ENCODE results near the gene ARHGAP24. TPM values are rescaled to one million over a fixed set of nuclear protein-coding genes. Genes with fewer than 3 reads are reported as not detected.

The ARHGAP24 gene
- total and polyA plus RNA-seq, 2 donors (not counting 1 experiment from before 2014, with no cell fraction given) = 15.9 to 40.5 TPM

DNA sequence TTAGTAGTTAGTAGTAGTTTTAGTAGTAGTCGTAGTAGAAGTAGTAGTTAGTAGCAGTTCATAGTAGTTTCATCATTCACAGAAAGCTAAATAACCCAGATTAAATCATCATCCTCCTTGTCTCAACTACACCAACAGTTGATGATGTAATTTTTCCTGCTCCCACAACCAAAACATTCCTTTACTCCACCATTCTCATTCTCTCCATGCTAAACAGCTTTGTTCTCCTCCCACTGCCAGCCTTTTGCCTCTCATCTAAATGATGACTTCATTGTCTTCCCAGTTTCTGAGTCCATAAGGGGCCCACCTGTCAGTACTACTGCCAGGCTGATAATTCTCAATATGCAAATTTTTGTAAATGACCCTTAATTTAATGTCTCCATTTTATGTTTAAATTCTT is 68.9 kb downstream of the ARHGAP24 start:
- Histone ChIP-seq H3K27ac (ENCODE audit: insufficient read depth, low read length) (no peak overlapping the region), H4K20me1 (ENCODE audit: control insufficient read depth, extremely low read depth, insufficient read depth, low read length) (no peaks in the 10 kb centered on the region), H3K9ac (ENCODE audit: insufficient read depth, low read length) (no peak overlapping the region), H3K4me3 (replicated peaks in 1 of 4; ENCODE audit: control extremely low read depth in 1 of 4, insufficient read depth in 1 of 4, low read depth in 3 of 4, low read length in 4 of 4) (no peak overlapping the region), H3K4me2 (ENCODE audit: extremely low read depth, insufficient read depth, low read length) (no peak overlapping the region), H3K9me3 (ENCODE audit: control insufficient read depth, insufficient read depth, low read depth, low read length) (no peaks in the 10 kb centered on the region), H3K4me1 (ENCODE audit: control insufficient read depth, extremely low read depth, insufficient read depth, low read length) (no peaks in the 10 kb centered on the region), H3K79me2 (ENCODE audit: control insufficient read depth, insufficient read depth, low read length) (no peaks in the 10 kb centered on the region), H3K36me3 (ENCODE audit: control insufficient read depth, insufficient read depth, low read length) (no peaks in the 10 kb centered on the region), H2AFZ (ENCODE audit: low read length) (no peak overlapping the region), H3K27me3 (ENCODE audit: control insufficient read depth, insufficient read depth, low read length) (no peaks in the 10 kb centered on the region)
- no peak for TF ChIP-seq EZH2 (IDR thresholded peaks at IDR 0.05; ENCODE audit: low read length, missing control alignments)
- TF ChIP-seq, protein P1, sequence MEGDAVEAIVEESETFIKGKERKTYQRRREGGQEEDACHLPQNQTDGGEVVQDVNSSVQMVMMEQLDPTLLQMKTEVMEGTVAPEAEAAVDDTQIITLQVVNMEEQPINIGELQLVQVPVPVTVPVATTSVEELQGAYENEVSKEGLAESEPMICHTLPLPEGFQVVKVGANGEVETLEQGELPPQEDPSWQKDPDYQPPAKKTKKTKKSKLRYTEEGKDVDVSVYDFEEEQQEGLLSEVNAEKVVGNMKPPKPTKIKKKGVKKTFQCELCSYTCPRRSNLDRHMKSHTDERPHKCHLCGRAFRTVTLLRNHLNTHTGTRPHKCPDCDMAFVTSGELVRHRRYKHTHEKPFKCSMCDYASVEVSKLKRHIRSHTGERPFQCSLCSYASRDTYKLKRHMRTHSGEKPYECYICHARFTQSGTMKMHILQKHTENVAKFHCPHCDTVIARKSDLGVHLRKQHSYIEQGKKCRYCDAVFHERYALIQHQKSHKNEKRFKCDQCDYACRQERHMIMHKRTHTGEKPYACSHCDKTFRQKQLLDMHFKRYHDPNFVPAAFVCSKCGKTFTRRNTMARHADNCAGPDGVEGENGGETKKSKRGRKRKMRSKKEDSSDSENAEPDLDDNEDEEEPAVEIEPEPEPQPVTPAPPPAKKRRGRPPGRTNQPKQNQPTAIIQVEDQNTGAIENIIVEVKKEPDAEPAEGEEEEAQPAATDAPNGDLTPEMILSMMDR (conservative IDR thresholded peaks at IDR 0.05 in 1 of 2, IDR thresholded peaks at IDR 0.05 in 1 of 2; ENCODE audit: low read depth in 1 of 2, low read length in 2 of 2) = no peak
- peak; percentile 45 to 70 for DNase-seq (ENCODE audit: low read depth in 2 of 2)

DNA sequence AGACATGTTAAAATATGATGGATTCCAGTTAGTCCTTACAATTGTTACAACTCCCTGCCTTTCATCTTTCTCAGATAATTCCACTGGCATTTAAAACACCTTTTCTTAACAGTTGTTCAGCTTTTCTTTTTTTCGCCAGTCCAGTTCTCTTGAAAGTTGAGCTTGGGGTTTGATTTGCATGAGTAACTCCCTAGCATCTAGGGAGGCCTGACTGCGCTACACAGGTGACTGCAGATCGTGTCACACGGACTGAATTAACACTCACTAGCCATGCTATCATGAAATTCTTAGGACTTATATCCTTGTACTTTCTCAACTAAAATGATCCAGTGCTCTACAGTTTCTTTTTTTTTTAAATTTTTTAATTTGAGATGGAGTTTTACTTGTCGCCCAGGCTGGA is 69.8 kb downstream of the ARHGAP24 start:
- TF ChIP-seq EZH2 (IDR thresholded peaks at IDR 0.05; ENCODE audit: low read length, missing control alignments) = no peak
- TF ChIP-seq, protein P1 (conservative IDR thresholded peaks at IDR 0.05 in 1 of 2, IDR thresholded peaks at IDR 0.05 in 1 of 2; ENCODE audit: low read depth in 1 of 2, low read length in 2 of 2) = no peak

DNA sequence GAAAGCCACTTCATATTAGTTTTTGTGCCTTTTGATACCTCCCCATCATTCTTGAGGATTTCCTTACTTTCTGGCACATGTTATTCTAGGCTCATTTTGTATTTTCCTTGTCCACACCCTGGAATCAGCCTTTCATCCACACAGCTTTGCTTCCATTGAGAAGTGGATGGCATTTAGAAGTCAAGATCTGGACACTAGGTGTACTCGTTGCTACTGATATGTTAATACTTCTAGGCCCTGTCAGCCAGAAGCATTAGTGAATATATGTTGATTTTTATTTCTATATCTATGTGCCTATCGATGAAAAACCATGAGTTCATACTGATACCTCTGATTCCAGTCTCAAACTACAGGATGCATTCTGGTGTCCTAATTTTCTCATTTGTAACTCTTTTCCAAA is 73.2 kb downstream of the ARHGAP24 start:
- H3K79me2 ChIP-seq (ENCODE audit: control insufficient read depth, insufficient read depth, low read length) = no peaks in the 10 kb centered on the region
- no peak overlapping the region for H3K4me2 ChIP-seq (ENCODE audit: extremely low read depth, insufficient read depth, low read length)
- no peaks in the 10 kb centered on the region for H4K20me1 ChIP-seq (ENCODE audit: control insufficient read depth, extremely low read depth, insufficient read depth, low read length)
- no peak overlapping the region for H3K27ac ChIP-seq (ENCODE audit: insufficient read depth, low read length)
- no peak overlapping the region for H3K4me3 ChIP-seq (replicated peaks in 1 of 4; ENCODE audit: control extremely low read depth in 1 of 4, insufficient read depth in 1 of 4, low read depth in 3 of 4, low read length in 4 of 4)
- TF ChIP-seq EZH2 (IDR thresholded peaks at IDR 0.05; ENCODE audit: low read length, missing control alignments) = no peak
- TF ChIP-seq, protein P1 (conservative IDR thresholded peaks at IDR 0.05 in 1 of 2, IDR thresholded peaks at IDR 0.05 in 1 of 2; ENCODE audit: low read depth in 1 of 2, low read length in 2 of 2) = no peak
- no peak overlapping the region for H2AFZ ChIP-seq (ENCODE audit: low read length)
- no peaks in the 10 kb centered on the region for H3K9me3 ChIP-seq (ENCODE audit: control insufficient read depth, insufficient read depth, low read depth, low read length)
- no peaks in the 10 kb centered on the region for H3K4me1 ChIP-seq (ENCODE audit: control insufficient read depth, extremely low read depth, insufficient read depth, low read length)
- H3K36me3 ChIP-seq (ENCODE audit: control insufficient read depth, insufficient read depth, low read length) = no peaks in the 10 kb centered on the region
- peak in 1 of 2 donors; percentile 21 for DNase-seq (ENCODE audit: low read depth in 2 of 2)
- H3K27me3 ChIP-seq (ENCODE audit: control insufficient read depth, insufficient read depth, low read length) = no peaks in the 10 kb centered on the region
- H3K9ac ChIP-seq (ENCODE audit: insufficient read depth, low read length) = no peak overlapping the region

More for the DNA sequence above, 69.8 kb downstream of the ARHGAP24 start:
- Histone ChIP-seq H3K36me3 (ENCODE audit: control insufficient read depth, insufficient read depth, low read length) (no peaks in the 10 kb centered on the region), H3K79me2 (ENCODE audit: control insufficient read depth, insufficient read depth, low read length) (no peaks in the 10 kb centered on the region), H3K9me3 (ENCODE audit: control insufficient read depth, insufficient read depth, low read depth, low read length) (no peaks in the 10 kb centered on the region), H3K4me1 (ENCODE audit: control insufficient read depth, extremely low read depth, insufficient read depth, low read length) (no peaks in the 10 kb centered on the region), H2AFZ (ENCODE audit: low read length) (no peak overlapping the region), H3K4me3 (replicated peaks in 1 of 4; ENCODE audit: control extremely low read depth in 1 of 4, insufficient read depth in 1 of 4, low read depth in 3 of 4, low read length in 4 of 4) (no peak overlapping the region), H3K4me2 (ENCODE audit: extremely low read depth, insufficient read depth, low read length) (no peak overlapping the region), H4K20me1 (ENCODE audit: control insufficient read depth, extremely low read depth, insufficient read depth, low read length) (no peaks in the 10 kb centered on the region), H3K27me3 (ENCODE audit: control insufficient read depth, insufficient read depth, low read length) (no peaks in the 10 kb centered on the region), H3K9ac (ENCODE audit: insufficient read depth, low read length) (no peak overlapping the region), H3K27ac (ENCODE audit: insufficient read depth, low read length) (no peak overlapping the region)
- no peak for DNase-seq (ENCODE audit: low read depth in 2 of 2)
